SK-N-MC (cell line): Measurements from ENCODE around the gene ITPR3.

Experiments used
- DNase-seq: peaks from one replicate; pipeline ENCODE4 v3.0.0-alpha.2; 2011; ENCODE audit warnings: low read depth, low spot score
- H3K27ac ChIP-seq: fragments of 200-600 bp; sonication (generic); 2 replicates; pipeline ENCODE4 v1.5.1; 2016; ENCODE audit warnings: mixed run types
- H3K36me3 ChIP-seq: fragments of 200-600 bp; sonication (generic); 2 replicates; pipeline ENCODE4 v1.6.1; 2017; ENCODE audit warnings: antibody characterized with exemption, low read length, mixed read lengths; ENCODE audit not compliant: insufficient read depth
- H3K4me3 ChIP-seq: fragments of 200-600 bp; sonication (generic); 2 replicates; pipeline ENCODE4 v1.5.1; 2016
- H3K9ac ChIP-seq: fragments of 200-600 bp; sonication (generic); 2 replicates; pipeline ENCODE4 v1.8.0; 2017; ENCODE audit warnings: mixed run types, mixed read lengths; ENCODE audit not compliant: insufficient read length
- H3K9me3 ChIP-seq: fragments of 200-600 bp; sonication (generic); 2 replicates; pipeline ENCODE4 v1.6.1; 2017; ENCODE audit warnings: low read depth, mild to moderate bottlenecking, antibody characterized with exemption, low read length, moderate library complexity, mixed read lengths
- EZH2 ChIP-seq: fragments of 200-600 bp; sonication (generic); IDR thresholded peaks from one replicate; pipeline ENCODE4 v1.6.1; 2017; ENCODE audit warnings: antibody characterized with exemption
- FOXP2 ChIP-seq: optimal IDR thresholded peaks from 2 replicates; pipeline ENCODE3; 2011; ENCODE audit warnings: mild to moderate bottlenecking, moderate library complexity; ENCODE audit not compliant: insufficient read depth; ENCODE audit errors: extremely low read length, control extremely low read depth
- POLR2AphosphoS5 ChIP-seq: IDR thresholded peaks from 2 replicates; pipeline ENCODE4 v1.6.1; 2012; ENCODE audit warnings: mild to moderate bottlenecking, low read depth, low read length, borderline replicate concordance

ITPR3 gene

DNA sequence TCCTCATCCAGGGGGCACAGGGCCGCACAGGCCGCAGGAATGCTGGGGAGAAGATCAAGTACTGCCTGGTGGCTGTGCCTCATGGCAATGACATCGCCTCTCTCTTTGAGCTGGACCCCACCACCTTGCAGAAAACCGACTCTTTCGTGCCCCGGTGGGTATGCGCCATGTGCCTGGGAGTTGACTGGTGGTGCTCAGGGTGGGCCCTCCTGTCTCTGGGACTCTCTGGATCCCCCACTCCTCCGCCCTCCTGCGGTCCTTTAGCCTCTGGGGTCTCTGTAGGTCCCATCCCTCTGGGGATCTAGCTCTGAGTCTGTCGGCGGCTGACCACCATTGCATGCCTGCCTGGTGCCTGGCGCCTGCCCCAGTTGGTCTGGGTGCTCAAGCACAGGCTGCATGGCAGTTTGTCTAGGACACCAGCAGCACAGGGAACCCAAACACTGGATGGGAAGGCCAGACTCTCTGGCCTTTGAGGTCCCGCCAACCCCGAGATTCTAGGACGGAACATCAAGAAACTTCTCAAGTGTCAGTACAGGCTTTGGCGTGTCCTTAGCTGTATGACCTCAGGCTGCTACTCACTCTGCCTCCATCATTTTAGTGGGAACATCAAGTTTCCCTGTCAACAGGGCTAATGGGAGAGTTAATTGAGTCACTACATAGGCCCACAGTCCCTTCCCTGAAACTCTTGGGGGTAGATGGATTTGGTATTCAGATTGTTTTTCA, 42.8 kb downstream of the ITPR3 start:
- Histone ChIP-seq H3K36me3 (peaks cover 19% of the 10 kb centered on the region; the same call in 1 of the 2 replicates), H3K27ac (no peak overlapping the region), H3K9me3 (no peaks in the 10 kb centered on the region), H3K9ac (no peak overlapping the region), H3K4me3 (no peak overlapping the region)
- DNase-seq: no peak
- no peak for TF ChIP-seq FOXP2
- no peak for TF ChIP-seq POLR2AphosphoS5
- no peak for TF ChIP-seq EZH2

GRCh38 chr6:33664506-33665057, 43.5 kb downstream of the ITPR3 start:
- Histone ChIP-seq H3K27ac (no peak overlapping the region), H3K9me3 (no peaks in the 10 kb centered on the region), H3K9ac (no peak overlapping the region), H3K4me3 (no peak overlapping the region), H3K36me3 (peaks cover 17% of the 10 kb centered on the region; the same call in 1 of the 2 replicates)
- TF ChIP-seq FOXP2: no peak
- TF ChIP-seq POLR2AphosphoS5: no peak
- TF ChIP-seq EZH2: no peak
- DNase-seq: no peak

DNA sequence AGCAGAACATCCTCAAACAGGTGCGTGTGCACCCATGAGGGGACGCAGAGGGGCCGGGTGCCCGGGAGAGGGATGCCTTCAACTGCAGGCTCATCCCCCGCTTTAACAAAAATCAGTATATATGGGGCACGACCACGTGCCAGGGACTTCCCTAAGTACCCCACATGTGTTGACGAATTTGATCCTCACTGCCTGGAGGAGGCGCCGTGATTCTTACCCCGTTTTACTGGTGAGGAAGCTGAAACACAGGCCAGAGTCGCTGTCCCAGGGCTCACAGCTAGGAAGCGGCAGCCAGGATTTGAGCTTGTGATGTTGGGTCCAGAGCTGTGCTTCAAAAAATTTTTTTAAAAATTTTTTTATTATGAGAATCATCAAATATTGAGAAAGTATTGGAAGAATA, 44.8 kb downstream of the ITPR3 start:
- Histone ChIP-seq H3K36me3 (peaks cover 26% of the 10 kb centered on the region; the same call in 1 of the 2 replicates), H3K9ac (no peak overlapping the region)
- TF ChIP-seq POLR2AphosphoS5: no peak
- no peak for TF ChIP-seq EZH2
- TF ChIP-seq FOXP2: no peak

DNA sequence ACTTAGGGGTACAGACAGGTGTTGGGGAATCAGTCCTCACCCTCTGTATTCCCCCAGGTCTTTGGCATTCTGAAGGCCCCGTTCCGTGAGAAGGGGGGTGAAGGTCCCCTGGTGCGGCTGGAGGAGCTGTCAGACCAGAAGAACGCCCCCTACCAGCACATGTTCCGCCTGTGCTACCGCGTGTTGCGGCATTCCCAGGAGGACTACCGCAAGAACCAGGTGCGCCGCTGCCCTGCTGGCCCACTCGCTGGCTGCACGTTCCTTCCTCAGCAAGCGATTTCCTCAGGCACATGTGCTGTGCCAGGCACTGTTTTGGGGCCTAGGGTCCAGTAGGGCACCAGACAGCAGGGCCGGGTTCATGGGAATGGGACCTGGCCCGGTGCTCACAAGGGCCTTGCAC, 46.0 kb downstream of the ITPR3 start:
- Histone ChIP-seq H3K4me3 (no peak overlapping the region), H3K9me3 (no peaks in the 10 kb centered on the region), H3K9ac (no peak overlapping the region), H3K36me3 (peaks cover 33% of the 10 kb centered on the region; the same call in 1 of the 2 replicates), H3K27ac (no peak overlapping the region)
- DNase-seq: no peak
- no peak for TF ChIP-seq EZH2

More for the DNA sequence above, 44.8 kb downstream of the ITPR3 start:
- DNase-seq: no peak
- H3K9me3 ChIP-seq: no peaks in the 10 kb centered on the region
- no peak overlapping the region for H3K27ac ChIP-seq
- no peak overlapping the region for H3K4me3 ChIP-seq

GRCh38 chr6:33667776-33668175, 46.7 kb downstream of the ITPR3 start:
- Histone ChIP-seq H3K9ac (no peak overlapping the region), H3K36me3 (peaks cover 36% of the 10 kb centered on the region; the same call in 1 of the 2 replicates), H3K9me3 (no peaks in the 10 kb centered on the region), H3K4me3 (no peak overlapping the region), H3K27ac (no peak overlapping the region)
- no peak for DNase-seq
- TF ChIP-seq FOXP2 (no peak), EZH2 (no peak)

DNA sequence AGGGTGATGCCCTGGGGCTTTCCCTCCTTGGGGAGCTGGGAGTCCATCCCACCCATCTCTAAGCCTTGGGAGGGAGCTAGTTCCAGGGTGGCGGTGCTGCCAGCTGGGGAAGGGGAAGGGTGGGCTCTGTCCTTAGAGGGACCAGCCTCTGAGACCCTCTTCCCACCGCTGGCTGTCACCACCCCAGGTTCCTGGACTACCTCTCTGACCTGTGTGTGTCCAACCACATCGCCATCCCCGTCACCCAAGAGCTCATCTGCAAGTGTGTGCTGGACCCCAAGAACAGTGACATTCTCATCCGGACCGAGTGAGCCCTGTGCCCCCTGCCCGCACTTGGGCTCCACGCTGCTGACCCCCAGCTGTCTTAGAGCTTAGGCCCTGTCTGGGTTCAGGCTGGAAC, 47.2 kb downstream of the ITPR3 start:
- no peak for DNase-seq
- H3K4me3 ChIP-seq: no peak overlapping the region
- H3K9ac ChIP-seq: no peak overlapping the region
- TF ChIP-seq FOXP2 (no peak), EZH2 (no peak), POLR2AphosphoS5 (no peak)
- H3K36me3 ChIP-seq: peaks cover 36% of the 10 kb centered on the region; the same call in 1 of the 2 replicates
- no peak overlapping the region for H3K27ac ChIP-seq
- no peaks in the 10 kb centered on the region for H3K9me3 ChIP-seq

- TF ChIP-seq EZH2 (no peak), FOXP2 (no peak), POLR2AphosphoS5 (no peak)
- H3K27ac ChIP-seq: no peak overlapping the region
- H3K9ac ChIP-seq: no peak overlapping the region
- DNase-seq: no peak
- peaks cover 36% of the 10 kb centered on the region; the same call in 1 of the 2 replicates for H3K36me3 ChIP-seq
- H3K9me3 ChIP-seq: no peaks in the 10 kb centered on the region
- no peak overlapping the region for H3K4me3 ChIP-seq
Measured at GRCh38 chr6:33668914-33669313, 47.8 kb downstream of the ITPR3 start.

- no peak for DNase-seq
- TF ChIP-seq FOXP2: no peak
- TF ChIP-seq EZH2: no peak
- no peak for TF ChIP-seq POLR2AphosphoS5
- H3K4me3 ChIP-seq: no peak overlapping the region
- no peak overlapping the region for H3K27ac ChIP-seq
- H3K9ac ChIP-seq: no peak overlapping the region
- no peaks in the 10 kb centered on the region for H3K9me3 ChIP-seq
- H3K36me3 ChIP-seq: peaks cover 36% of the 10 kb centered on the region; the same call in 1 of the 2 replicates
Measured at GRCh38 chr6:33670086-33670660, 49.1 kb downstream of the ITPR3 start.
